HG03135 (cell line): ENCODE results near the gene CENPC.
"Not testable (repeated sequence)": the region's sequence is repeated elsewhere in the genome, so short reads cannot be mapped to it uniquely, and the experiment has no call there.

ENCODE experiments used
- ATAC-seq: cut with Tn5 transposase; IDR thresholded peaks from one replicate; pipeline ENCODE4 v1.9.1; 2021; ENCODE audit warnings: mild to moderate bottlenecking, moderate library complexity; ENCODE audit not compliant: unreplicated experiment

The CENPC gene

DNA sequence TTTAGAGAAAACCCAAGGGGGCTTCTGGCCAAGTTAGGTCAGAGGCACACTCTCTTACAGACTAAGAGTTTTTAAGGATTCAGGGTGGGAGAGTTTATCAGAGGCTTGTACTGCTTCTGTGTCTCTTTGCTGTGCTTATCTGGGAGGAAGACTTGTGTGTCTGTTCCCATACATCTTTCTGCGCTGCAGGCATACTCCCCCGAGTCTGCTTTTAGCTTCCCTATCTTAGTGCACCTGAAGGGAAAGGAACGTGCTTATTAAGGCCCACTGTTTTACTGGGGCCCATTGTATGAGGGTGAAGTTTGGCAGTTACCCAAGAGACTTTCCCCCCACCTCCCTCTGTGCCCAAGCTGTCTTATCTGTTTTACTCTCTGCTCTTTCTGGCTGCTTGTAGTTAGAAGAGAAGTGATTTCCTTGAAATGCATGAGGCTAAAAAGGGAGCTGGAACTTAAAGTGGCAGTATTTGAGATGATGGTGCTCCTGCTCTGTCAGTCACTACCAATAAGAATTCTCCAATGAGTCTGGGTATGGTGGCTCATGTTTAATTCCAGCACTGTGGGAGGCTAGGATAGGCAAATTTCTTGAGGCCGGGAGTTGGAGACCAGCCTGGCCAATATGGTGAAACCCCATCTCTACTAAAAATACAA is 7.0 kb upstream of the CENPC start:
- not testable (repeated sequence) for ATAC-seq

DNA sequence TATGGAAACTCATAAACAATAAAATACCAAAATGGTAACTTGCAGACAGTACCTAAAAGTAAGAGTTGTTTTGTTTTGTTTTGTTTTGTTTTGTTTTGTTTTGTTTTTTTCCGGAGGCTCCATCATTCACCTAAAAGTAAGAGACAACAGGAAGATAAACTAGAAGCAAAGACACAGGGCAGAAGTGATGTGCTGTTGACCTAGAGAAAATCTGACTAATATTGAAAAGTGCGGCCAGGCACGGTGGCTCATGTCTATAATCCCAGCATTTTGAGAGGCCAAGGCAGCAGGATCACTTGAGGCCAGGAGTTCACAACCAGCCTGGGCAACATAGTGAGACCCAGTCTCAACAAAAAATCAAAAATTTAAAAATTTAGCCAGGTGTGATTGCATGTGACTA is 5.6 kb upstream of the CENPC start:
- ATAC-seq = peak; percentile 47

DNA sequence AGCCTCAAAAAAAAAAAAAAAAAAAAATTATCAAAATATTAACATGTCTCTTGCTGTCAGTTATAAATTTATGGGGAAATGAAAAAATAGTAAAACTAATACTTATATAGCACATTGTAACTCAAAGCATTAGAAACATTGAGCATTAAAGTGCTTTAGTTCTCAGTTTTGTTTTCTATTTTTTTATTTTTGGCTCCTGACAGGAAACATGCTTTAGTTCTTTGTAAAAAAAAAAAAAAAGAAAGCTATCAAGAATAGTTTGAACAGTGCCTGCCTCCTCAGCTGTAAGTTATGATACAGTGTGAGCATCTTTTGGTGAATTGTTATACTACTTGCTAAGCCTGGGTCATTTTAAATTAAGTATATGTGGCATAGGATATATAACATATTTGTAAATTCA is 5.1 kb upstream of the CENPC start:
- ATAC-seq = peak; percentile 29

DNA sequence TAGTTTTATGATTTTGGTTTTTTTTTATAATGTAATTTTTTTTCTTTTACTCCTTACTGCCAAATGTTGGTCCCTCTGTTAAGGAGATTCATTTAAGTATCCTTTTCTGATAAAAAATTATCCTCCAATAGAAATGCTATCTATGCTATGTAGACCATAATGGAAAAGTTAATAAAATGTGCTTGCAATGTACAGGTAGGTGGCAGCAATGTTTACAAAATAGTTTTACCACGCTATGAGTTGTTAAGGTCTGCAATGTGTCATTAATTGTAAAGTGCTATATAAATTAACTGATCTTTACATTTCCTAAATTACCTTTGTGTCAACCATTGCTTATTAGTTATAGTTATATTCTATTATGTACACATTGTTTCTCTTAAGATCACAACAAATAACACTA is 3.8 kb upstream of the CENPC start:
- ATAC-seq = peak; percentile 24

DNA sequence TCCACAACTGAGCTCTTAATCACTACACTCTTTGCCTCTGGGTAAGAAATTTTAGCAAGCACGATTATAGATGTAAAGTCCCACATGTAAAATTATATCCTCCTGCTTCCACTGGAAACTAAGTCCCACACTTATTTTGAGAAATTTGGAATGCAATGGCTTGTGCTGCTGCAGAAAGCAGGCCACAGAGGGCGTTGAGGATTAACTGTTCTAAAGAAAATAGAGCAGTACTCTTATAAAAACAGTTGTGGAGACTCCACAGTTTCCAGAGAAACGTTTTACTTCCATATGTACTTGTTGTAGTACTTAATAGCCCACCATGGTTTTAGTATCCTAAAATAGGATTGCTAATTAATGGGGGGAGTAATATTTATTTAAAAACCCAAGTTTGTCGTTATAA is 1.7 kb upstream of the CENPC start:
- ATAC-seq = no peak

DNA sequence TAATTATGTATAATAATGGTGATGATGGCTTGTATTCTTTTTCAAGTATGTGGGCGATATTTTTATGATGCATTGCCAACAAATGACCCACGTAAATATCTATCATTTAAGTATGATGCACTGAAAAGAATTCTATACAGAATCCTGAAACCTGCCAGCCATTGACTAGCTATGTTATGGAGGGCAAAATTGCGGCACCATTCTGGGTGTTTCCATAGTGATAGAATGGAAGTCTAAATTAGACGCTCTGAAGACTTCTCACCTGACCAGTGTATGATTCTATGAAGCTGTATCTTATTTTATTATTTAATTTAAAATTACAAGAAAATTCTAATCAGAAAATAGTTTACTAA is 677 bp upstream of the CENPC start:
- no peak for ATAC-seq

DNA sequence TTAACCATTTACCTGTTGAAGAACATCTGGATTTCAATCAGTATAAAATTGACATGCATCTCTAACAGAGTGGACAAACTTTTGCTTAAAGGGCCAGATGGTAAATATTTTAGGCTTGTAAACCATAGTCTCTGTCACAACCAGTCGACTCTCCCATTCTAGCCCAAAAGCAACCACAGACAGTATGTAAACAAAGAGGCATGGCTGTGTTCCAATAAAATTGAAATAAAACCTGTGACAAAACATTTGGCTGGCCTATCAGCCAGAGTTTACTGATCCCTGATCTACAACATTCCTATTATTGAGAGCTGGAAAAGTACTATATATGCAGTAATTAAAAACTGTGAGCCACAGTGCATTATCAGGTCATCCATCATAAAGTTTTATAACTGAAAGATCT is 3.2 kb downstream of the CENPC start:
- no peak for ATAC-seq

DNA sequence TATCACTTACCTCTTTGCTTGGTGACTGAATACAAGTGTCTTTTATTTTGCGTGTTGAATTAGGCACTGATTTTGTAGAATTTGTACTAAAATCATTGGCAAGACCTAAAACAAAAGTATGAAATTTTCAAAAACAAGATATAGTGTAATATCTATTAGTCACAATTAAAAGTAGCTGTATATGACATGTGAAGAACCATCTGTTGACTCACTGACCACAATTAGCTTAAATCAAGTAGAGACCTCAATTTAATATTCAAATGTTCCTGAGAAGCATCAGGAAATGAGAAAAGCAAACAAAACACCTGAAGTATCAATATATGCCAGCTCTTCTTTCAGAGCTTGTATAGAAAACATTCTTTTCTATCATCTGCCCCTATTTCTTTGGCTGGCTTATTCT is 5.5 kb downstream of the CENPC start:
- no peak for ATAC-seq

DNA sequence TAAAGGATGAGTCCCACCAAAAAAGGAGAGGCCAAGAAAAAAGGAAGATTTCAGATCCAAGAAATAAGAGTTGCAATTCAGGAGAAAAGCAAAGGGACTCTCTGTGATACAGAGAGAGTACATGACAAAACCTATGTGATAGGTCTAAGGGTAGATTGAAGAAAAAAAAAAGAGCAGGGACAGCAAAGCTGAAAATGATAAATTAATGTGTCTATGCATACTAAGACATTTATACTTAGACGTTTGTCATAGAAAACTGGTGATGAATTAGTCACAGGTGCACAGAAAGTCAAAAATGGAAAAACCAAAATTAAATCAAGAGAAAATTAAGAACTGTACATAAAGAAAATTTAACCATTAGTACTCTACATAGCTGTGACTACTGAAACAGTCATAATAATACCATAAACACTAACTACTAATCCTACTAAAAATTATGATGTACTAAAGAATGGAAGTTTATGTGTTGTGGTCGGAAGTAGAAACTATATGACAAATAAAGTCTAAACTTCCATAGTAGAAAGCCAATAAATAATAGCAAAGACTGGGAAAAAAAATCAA is 9.9 kb downstream of the CENPC start:
- ATAC-seq = no peak

DNA sequence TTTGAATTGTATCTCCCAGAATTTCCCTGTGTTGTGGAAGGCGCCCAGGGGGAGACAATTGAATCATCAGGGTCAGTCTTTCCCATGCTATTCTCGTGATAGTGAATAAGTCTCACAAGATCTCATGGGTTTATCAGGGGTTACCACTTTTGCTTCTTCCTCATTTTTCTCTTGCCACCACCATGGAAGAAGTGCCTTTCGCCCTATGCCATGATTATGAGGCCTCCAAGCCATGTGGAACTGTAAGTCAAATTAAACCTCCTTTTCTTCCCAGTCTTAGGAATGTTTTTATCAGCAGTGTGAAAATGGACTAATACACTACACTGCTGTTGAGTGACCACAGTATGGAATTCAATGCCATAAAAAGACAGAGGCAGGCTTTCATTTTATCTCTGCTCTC is 12.2 kb downstream of the CENPC start:
- no peak for ATAC-seq

DNA sequence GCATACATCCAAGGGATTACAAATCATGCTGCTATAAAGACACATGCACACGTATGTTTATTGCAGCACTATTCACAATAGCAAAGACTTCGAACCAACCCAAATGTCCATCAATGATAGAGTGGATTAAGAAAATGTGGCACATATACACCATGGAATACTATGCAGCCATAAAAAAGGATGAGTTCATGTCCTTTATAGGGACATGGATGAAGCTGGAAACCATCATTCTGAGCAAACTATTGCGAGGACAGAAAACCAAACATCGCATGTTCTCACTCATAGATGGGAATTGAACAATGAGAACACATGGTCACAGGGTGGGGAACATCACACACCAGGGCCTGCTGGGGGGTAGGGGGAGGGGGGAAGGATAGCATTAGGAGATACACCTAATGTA is 12.9 kb downstream of the CENPC start:
- ATAC-seq = not testable (repeated sequence)

DNA sequence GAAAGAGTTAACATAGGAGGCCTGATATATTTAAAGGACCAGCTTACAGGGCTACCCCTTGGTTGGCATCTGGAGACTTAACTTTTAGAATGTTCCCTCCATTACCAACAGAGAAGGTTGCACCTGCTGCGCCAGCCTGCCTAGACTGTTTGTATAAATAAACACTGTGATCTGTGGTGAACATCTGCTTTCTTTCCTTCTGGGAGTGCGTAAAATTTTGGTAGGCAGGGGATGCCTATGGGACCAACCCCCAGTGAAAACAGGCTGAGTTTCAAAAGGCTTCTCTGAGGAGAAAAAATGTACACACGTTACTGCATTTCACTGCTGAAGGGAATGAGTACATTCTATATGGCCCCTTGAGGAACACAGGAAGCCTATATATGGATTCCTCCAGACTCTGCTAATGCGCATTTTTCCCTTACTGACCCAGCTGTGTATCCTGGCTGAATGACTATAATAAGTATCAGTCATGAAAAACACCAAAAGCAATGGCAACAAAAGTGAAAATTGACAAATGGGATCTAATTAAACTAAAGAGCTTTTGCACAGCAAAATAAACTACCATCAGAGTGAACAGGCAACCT is 13.8 kb downstream of the CENPC start:
- ATAC-seq = no peak

DNA sequence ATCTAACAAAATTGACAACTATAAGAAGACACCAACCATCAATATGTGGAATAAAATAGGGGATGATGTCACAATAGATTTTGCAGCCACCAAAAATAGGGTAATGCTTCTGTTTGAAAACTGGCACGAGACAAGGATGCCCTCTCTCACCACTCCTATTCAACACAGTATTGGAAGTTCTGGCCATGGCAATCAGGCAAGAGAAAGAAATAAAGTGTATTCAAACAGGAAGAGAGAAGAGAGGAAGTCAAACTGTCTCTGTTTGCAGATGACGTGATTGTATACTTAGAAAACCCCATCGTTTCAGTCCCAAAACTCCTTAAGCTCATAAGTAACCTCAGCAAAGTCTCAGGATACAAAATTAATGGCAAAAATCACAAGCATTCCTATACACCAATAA is 21.2 kb downstream of the CENPC start:
- ATAC-seq = not testable (repeated sequence)

DNA sequence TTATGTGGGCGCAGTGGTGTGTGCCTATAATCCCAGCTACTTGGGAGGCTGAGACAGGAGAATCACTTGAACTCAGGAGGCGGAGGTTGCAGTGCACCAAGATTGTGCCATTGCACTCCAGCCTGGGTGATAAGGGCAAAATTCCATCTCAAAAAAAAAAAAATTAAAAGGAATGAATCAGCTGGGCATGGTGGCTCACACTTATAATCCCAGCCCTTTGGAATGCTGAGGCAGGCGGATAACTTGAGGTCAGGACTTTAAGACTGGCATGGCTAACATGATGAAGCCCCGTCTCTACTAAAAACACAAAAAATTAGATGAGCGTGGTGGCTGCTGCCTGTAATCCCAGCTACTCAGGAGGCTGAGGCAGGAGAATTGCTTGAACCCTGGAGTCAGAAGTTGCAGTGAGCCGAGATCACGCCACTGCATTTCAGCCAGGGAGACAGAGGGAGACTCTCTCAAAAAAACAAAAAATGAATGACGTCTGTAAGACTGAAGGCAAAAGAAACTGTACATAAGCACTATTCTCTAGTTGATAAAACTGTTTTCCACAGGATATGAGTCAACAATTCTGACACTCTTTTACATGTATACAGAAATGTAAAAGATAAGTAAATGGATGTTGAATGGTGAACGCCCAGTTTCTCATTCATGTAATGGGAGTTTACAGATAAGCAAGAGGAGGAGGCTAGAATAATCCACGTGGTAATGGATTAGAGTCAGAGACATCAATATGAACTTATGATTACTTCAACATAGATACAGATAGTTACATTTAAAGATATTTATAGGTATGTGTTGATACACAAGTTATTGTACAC is 22.2 kb downstream of the CENPC start:
- ATAC-seq = no peak

DNA sequence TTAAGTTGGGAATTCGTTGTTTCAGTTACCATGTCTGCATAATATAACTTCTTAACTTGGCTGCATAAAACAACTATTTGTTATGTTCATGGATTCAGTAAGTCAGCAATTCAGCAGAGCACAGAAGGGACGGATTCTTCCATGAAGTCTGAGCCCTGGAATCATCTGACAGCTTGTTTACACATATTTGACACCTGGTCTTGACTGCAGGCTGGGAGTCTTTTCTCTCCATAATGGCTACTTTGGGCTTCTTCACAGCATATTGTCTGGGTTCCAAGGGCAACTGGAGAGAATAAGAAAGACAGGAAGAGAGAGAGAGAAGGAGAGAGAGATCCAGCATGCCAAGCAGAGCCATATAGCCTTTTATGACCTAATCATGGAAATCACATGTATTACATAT is 23.1 kb downstream of the CENPC start:
- ATAC-seq = no peak

DNA sequence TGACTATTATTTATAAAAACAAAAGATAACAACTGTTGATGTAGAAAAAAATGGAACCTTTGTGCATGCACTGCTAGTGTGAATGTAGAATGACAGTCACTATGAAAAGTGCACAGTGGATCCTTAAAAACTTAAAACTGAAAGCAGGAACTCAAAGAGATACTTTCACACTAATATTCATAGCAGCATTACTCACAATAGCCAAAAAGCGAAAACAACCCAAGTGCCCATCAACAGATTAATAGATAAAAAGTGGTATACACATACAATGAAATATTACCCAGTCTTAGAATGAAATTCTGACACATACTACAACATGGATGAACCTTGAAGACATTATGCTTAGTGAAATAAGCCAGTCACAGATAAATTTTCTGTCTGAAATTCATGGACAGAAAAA is 23.8 kb downstream of the CENPC start:
- ATAC-seq = no peak

DNA sequence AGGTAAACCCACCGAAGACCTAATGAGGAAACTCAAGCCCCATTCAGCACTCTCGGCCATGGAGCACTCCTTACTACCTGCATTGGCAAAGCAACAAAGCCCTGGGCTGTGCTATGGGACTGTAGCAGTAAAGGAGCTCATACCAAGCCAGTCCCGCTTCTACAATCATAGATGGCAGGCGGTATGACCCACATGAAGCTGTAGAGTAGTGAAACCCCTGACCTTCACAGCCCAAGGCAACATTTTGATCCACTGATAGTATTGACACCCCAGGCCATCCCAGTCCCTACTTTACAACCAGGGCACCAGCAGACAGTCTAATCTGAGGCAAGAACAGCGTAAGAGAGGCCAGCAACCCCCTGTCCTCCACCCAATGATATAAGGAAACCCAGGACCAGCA is 25.2 kb downstream of the CENPC start:
- ATAC-seq = no peak

DNA sequence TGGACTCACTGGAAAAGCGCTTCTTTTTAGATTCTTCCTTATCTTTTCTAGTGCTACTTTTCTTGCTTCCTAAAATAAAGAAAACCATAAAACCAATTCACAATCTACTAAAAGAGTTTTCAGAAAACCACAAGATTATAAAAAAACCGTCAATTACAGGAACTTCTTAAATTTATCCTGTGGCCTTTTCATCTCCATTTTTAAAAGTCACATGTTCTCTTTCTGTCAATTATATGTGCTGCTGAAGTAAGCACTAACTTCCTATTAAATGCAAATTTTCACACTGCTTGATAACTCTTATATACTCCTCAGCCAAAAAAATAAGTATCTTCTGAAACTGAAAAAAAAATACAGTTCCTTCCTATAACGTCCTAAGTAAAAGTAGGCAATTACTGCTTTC is 32.8 kb downstream of the CENPC start:
- ATAC-seq = no peak

DNA sequence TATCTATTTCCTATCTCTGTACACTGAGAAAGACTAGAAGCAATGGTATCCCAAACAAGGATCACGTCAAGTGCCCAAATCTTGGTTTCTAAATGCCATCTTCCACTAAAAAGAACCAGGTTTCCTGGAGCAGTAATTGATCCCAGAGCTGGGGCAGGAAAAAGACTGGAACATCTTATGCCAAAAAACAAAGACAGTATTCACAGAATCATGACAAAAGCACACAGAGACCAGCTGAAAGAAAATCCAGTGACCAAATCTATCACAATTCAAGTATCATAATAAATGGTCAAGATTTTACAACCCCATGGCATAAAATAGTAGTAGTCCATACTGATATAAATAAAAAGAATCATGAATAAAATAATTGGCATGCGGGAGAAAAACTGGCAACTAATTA is 44.9 kb downstream of the CENPC start:
- ATAC-seq = no peak

DNA sequence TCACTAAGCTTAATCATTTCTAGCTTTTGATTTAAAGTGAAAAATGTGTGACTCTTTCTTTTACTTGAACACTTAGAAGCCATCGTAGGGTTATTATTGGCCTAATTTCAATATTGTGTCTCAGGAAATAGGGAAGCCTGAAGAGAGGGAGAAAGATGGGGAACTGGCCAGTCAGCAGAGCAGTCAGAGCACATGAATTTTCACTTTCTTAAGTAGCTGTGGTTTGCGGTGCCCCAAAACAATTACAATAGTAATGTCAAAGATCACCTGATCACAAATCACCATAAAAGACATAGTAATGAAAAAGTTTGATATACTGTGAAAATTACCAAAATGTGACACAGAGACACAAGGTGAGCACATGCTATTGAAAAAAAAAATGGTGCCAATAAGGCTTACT is 45.5 kb downstream of the CENPC start:
- ATAC-seq = no peak

DNA sequence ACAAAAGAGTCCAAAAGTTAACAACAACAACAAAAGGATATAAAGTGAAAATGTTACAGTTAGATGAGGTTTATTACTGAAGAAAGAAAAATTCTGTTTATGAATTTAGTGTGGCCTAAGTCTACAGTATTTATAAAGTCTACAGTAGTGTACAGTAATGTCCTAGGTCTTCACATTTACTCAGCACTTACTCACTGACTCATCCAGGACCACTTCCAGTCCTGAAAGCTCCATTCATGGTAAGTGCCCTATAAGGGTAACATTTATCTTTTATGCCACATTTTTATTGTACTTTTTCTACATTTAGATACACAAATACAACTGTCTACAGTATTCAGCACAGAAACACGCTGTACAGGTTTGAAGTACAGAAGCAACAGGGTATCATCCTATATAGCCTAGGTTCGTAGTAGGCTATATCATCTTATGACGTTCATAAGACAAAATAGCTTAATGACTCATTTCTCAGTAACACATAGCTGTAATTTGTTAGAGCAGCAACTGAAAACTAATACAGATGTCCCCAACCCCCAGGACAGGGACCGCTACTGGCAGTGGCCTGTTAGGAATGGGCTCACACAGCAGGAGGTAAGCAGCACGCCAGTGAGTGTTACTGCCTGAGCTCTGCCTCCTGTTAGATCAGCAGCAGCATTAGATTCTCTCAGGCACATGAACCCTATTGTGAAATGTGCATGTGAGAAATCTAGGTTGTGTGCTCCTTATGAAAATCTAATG is 61.3 kb downstream of the CENPC start:
- no peak for ATAC-seq
